ENCODE results near the gene ANKRD52. TPM values are rescaled to one million over a fixed set of nuclear protein-coding genes. Genes with fewer than 3 reads are reported as not detected.
"Not testable (repeated sequence)": the region's sequence is repeated elsewhere in the genome, so short reads cannot be mapped to it uniquely, and the experiment has no call there.

The ANKRD52 gene
- total and polyA plus RNA-seq, 2 of the 8 experiments (the other 6 are each of a cell fraction or from before 2014, with no cell fraction given), result 14.0 to 36.3 TPM

GRCh38 chr12:56286044-56286830 lies 28.1 kb upstream of the ANKRD52 start (continued):
- TF ChIP-seq MAFK (IDR thresholded peaks at IDR 0.05; ENCODE audit: low read depth, low read length) (no peak), POU5F1 (IDR thresholded peaks at IDR 0.05; ENCODE audit: low read depth, low read length) (no peak), SP4 (IDR thresholded peaks at IDR 0.05; ENCODE audit: low read length) (no peak), BCL11A (IDR thresholded peaks at IDR 0.05; ENCODE audit: low read depth in 2 of 2, low read length in 2 of 2) (no peak), RAD21 (IDR thresholded peaks at IDR 0.05 in 1 of 2, conservative IDR thresholded peaks at IDR 0.05 in 1 of 2; ENCODE audit: low read depth in 2 of 2, low read length in 2 of 2) (no peak)
- TF ChIP-seq, protein P1, sequence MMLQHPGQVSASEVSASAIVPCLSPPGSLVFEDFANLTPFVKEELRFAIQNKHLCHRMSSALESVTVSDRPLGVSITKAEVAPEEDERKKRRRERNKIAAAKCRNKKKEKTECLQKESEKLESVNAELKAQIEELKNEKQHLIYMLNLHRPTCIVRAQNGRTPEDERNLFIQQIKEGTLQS (IDR thresholded peaks at IDR 0.05; ENCODE audit: insufficient read depth, low read depth, low read length), result no peak

GRCh38 chr12:56284263-56284662 lies 26.1 kb upstream of the ANKRD52 start:
- H3K36me3 ChIP-seq (ENCODE audit: control insufficient read depth in 2 of 4, insufficient read depth in 4 of 4, low read length in 3 of 4), result peaks cover 12 to 58% (median 39%) of the 10 kb centered on the region in 4 experiments; a peak in 7 of 8 replicates

More at GRCh38 chr12:56284263-56284662, 26.1 kb upstream of the ANKRD52 start:
- DNase-seq (ENCODE audit: low read depth in 1 of 2, low spot score in 2 of 2); H3K9me3 ChIP-seq (ENCODE audit: insufficient read depth in 2 of 2, low read depth in 1 of 2, low read length in 1 of 2); H3K27ac ChIP-seq (ENCODE audit: low read depth, low read length); H2BK15ac ChIP-seq (ENCODE audit: low read length); H3K79me2 ChIP-seq (ENCODE audit: control insufficient read depth in 1 of 2, insufficient read depth in 2 of 2, low read length in 2 of 2); H3K23ac ChIP-seq (ENCODE audit: insufficient read length); H4K8ac ChIP-seq (ENCODE audit: extremely low read depth, insufficient read depth, low read length); H2BK120ac ChIP-seq (replicated peaks; ENCODE audit: low read depth, low read length); H2AFZ ChIP-seq (ENCODE audit: low read length); H2AK5ac ChIP-seq (ENCODE audit: low read depth, low read length); H2BK5ac ChIP-seq (ENCODE audit: low read depth, low read length); H3K56ac ChIP-seq (replicated peaks; ENCODE audit: insufficient read length, low read depth, low read length); FAIRE-seq; H2BK20ac ChIP-seq (ENCODE audit: low read length); H4K20me1 ChIP-seq (replicated peaks in 1 of 2; ENCODE audit: control insufficient read depth in 1 of 2, insufficient read depth in 2 of 2, low read length in 2 of 2); H2BK12ac ChIP-seq (ENCODE audit: low read depth, low read length); H4K91ac ChIP-seq (replicated peaks; ENCODE audit: insufficient read length, low read length); H3K4me2 ChIP-seq (ENCODE audit: insufficient read depth in 1 of 2, low read depth in 2 of 2, low read length in 2 of 2); H3K4me3 ChIP-seq (ENCODE audit: extremely low read depth in 1 of 4, insufficient read depth in 2 of 4, low read depth in 3 of 4, low read length in 4 of 4); H3K14ac ChIP-seq (ENCODE audit: insufficient read length); H3K4ac ChIP-seq (replicated peaks; ENCODE audit: insufficient read length, low read depth, low read length); H3K79me1 ChIP-seq (ENCODE audit: low read depth, low read length); H3K9ac ChIP-seq (replicated peaks in 1 of 4; ENCODE audit: extremely low read depth in 1 of 4, low read depth in 3 of 4, low read length in 3 of 4); H3K23me2 ChIP-seq (ENCODE audit: low read depth, low read length); H3K4me1 ChIP-seq (replicated peaks in 1 of 4; ENCODE audit: control insufficient read depth in 3 of 4, insufficient read depth in 4 of 4, low read length in 3 of 4); H4K5ac ChIP-seq (ENCODE audit: insufficient read length, low read depth, low read length); H3K27me3 ChIP-seq (replicated peaks in 1 of 4; ENCODE audit: control insufficient read depth in 3 of 4, extremely low read depth in 1 of 4, insufficient read depth in 3 of 4, low read length in 3 of 4); H3K18ac ChIP-seq (ENCODE audit: extremely low read depth, low read length): not testable (repeated sequence)
- 98% methylated on average over 5 of the region's 5 CpGs; no CpG with 5 or more reads in 1 of the 2 experiments for WGBS, 2 experiments (ENCODE audit: extremely low coverage in 1 of 2, insufficient coverage in 1 of 2, insufficient read length in 1 of 2, insufficient replicate concordance in 2 of 2, low coverage in 1 of 2, low lambda C conversion rate in 2 of 2, missing lambda C conversion rate in 1 of 2)
- POLR2A ChIA-PET (ENCODE audit: partially characterized antibody), result interaction anchor here (0.6 to 3.3 kb wide), 7 partner anchors 9 to 177 kb away, joined by 3 to 14 read pairs (median 4); partner anchors contain the start of gene COQ10A
- CTCF ChIA-PET (ENCODE audit: partially characterized antibody), result interaction anchor here (0.6 to 0.7 kb wide), 2 partner anchors 30 to 461 kb away, joined by 3 to 4 read pairs; no protein-coding TSS in a partner anchor

All from H1 (cell line).